Measurements from ENCODE around the gene SAP30. TPM values are rescaled to one million over a fixed set of nuclear protein-coding genes. Genes with fewer than 3 reads are reported as not detected.

The SAP30 gene
- total RNA-seq, 4 donors from 2014 or later = 10.9 to 18.4 (median 16.0) TPM

DNA sequence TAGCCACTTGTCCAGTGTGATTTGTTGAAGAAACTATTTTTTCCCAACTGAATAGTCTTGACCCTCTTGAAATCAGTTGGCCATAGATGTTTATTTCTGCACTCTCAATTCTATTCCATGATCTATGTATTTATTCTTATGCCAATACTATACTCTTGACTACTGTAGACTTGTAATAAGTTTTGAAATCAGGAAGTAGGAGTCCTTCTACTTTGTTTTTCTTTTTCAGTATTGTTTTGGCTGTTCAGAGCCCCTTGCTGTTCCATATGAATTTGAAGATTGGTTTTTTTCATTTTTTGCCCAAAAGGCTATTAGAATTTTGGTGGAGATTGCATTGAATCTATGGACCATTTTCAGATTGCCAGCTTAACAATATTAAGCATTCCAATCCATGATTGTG lies 10.2 kb downstream of the SAP30 start:
- Histone ChIP-seq H3K4me3 (no peak overlapping the region), H3K27me3 (no peaks in the 10 kb centered on the region), H3K4me1 (no peaks in the 10 kb centered on the region), H3K36me3 (peaks cover 3% of the 10 kb centered on the region), H3K9me3 (no peaks in the 10 kb centered on the region), H3K27ac (no peak overlapping the region)
- TF ChIP-seq, protein P1, sequence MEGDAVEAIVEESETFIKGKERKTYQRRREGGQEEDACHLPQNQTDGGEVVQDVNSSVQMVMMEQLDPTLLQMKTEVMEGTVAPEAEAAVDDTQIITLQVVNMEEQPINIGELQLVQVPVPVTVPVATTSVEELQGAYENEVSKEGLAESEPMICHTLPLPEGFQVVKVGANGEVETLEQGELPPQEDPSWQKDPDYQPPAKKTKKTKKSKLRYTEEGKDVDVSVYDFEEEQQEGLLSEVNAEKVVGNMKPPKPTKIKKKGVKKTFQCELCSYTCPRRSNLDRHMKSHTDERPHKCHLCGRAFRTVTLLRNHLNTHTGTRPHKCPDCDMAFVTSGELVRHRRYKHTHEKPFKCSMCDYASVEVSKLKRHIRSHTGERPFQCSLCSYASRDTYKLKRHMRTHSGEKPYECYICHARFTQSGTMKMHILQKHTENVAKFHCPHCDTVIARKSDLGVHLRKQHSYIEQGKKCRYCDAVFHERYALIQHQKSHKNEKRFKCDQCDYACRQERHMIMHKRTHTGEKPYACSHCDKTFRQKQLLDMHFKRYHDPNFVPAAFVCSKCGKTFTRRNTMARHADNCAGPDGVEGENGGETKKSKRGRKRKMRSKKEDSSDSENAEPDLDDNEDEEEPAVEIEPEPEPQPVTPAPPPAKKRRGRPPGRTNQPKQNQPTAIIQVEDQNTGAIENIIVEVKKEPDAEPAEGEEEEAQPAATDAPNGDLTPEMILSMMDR (IDR thresholded peaks at IDR 0.05) = no peak
- TF ChIP-seq POLR2AphosphoS5 (IDR thresholded peaks at IDR 0.05) (no peak), POLR2A (IDR thresholded peaks at IDR 0.05) (no peak), EP300 (IDR thresholded peaks at IDR 0.05) (no peak)
- DNase-seq (ENCODE audit: low spot score in 2 of 2) = no peak

GRCh38 chr4:173381610-173382009 lies 10.9 kb downstream of the SAP30 start:
- H3K4me3 ChIP-seq = no peak overlapping the region
- no peak overlapping the region for H3K27ac ChIP-seq
- TF ChIP-seq POLR2A (IDR thresholded peaks at IDR 0.05) (no peak), EP300 (IDR thresholded peaks at IDR 0.05) (no peak), POLR2AphosphoS5 (IDR thresholded peaks at IDR 0.05) (no peak)
- TF ChIP-seq, protein P1 (IDR thresholded peaks at IDR 0.05) = no peak
- no peaks in the 10 kb centered on the region for H3K9me3 ChIP-seq
- H3K36me3 ChIP-seq = peaks cover 1% of the 10 kb centered on the region
- no peaks in the 10 kb centered on the region for H3K27me3 ChIP-seq
- no peak for DNase-seq (ENCODE audit: low spot score in 2 of 2)
- no peaks in the 10 kb centered on the region for H3K4me1 ChIP-seq
- WGBS = 23% methylated on average over 1 of the region's 1 CpG

DNA sequence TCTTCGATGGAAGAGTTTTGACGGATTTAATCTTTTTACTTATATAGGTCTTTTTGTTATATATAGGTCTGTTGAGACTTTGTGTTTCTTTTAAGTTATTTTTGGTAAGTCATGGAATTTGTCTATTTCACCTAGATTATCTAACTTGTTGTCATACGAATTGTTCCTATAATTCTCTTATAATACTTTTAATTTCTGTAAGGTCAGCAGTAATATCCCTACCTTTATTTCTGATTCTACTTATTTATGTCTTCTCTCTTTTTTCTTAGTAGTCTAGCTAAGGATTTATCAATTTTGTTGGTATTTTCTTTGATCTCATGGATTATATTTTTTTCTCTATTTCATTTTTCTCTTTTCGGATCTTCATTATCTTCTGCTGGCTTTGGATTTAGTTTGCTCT lies 11.6 kb downstream of the SAP30 start:
- H3K27ac ChIP-seq = no peak overlapping the region
- no peaks in the 10 kb centered on the region for H3K4me1 ChIP-seq
- H3K27me3 ChIP-seq = no peaks in the 10 kb centered on the region
- 97% methylated on average over 4 of the region's 4 CpGs for whole genome bisulfite sequencing
- DNase-seq (ENCODE audit: low spot score in 2 of 2) = no peak
- no peaks in the 10 kb centered on the region for H3K36me3 ChIP-seq
- no peak overlapping the region for H3K4me3 ChIP-seq
- no peaks in the 10 kb centered on the region for H3K9me3 ChIP-seq
- TF ChIP-seq EP300 (IDR thresholded peaks at IDR 0.05) = no peak
- TF ChIP-seq POLR2AphosphoS5 (IDR thresholded peaks at IDR 0.05) = no peak
- TF ChIP-seq POLR2A (IDR thresholded peaks at IDR 0.05) = no peak
- TF ChIP-seq, protein P1 (IDR thresholded peaks at IDR 0.05) = no peak

- DNase-seq (ENCODE audit: low spot score in 2 of 2) = no peak
- Histone ChIP-seq H3K4me3 (no peak overlapping the region), H3K4me1 (no peaks in the 10 kb centered on the region), H3K9me3 (no peaks in the 10 kb centered on the region), H3K27ac (no peak overlapping the region), H3K27me3 (no peaks in the 10 kb centered on the region), H3K36me3 (no peaks in the 10 kb centered on the region)
- TF ChIP-seq POLR2A (IDR thresholded peaks at IDR 0.05) (no peak), EP300 (IDR thresholded peaks at IDR 0.05) (no peak), POLR2AphosphoS5 (IDR thresholded peaks at IDR 0.05) (no peak)
- TF ChIP-seq, protein P1 (IDR thresholded peaks at IDR 0.05) = no peak
These were observed 16.0 kb downstream of the SAP30 start for GRCh38 chr4:173386751-173387150.

DNA sequence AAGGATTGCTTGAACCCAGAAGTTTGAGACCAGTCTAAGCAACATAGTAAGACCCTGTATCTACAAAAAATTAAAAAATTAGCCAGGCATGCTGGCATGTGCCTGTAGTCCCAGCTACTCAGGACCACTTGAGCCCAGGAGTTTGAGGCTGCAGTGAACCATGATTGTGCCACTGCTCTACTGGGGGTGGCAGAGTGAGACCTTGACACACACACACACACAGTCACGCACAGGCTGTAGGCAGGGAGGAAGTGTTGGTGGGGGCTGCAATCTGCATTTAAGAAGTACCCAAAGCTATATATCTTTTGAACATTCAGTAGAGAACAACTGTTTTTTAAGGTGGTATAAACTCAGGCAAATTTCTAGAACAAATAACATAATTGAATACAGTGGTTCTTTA lies 20.9 kb downstream of the SAP30 start:
- Histone ChIP-seq H3K27me3 (no peaks in the 10 kb centered on the region), H3K27ac (no peak overlapping the region), H3K36me3 (peaks cover 11% of the 10 kb centered on the region), H3K9me3 (no peaks in the 10 kb centered on the region), H3K4me1 (no peaks in the 10 kb centered on the region), H3K4me3 (no peak overlapping the region)
- TF ChIP-seq, protein P1 (IDR thresholded peaks at IDR 0.05) = no peak
- no peak for TF ChIP-seq POLR2A (IDR thresholded peaks at IDR 0.05)
- no peak for TF ChIP-seq EP300 (IDR thresholded peaks at IDR 0.05)
- no peak for TF ChIP-seq POLR2AphosphoS5 (IDR thresholded peaks at IDR 0.05)
- no peak for DNase-seq (ENCODE audit: low spot score in 2 of 2)
- WGBS = 100% methylated on average over 1 of the region's 1 CpG
